Stimulated activated CD8-positive, alpha-beta memory T cell treated with anti-CD3 and anti-CD28 coated beads, Interleukin-2, amount 100 ng/mL, for 1 hour (primary cell): ENCODE results near the gene STK4.

Experiments
- DNase-seq, 2 donors: peaks; one replicate each; pipeline ENCODE4 v3.0.0-alpha.2; 2020; ENCODE audit warnings: low read depth in 2 of 2

Gene STK4

DNA sequence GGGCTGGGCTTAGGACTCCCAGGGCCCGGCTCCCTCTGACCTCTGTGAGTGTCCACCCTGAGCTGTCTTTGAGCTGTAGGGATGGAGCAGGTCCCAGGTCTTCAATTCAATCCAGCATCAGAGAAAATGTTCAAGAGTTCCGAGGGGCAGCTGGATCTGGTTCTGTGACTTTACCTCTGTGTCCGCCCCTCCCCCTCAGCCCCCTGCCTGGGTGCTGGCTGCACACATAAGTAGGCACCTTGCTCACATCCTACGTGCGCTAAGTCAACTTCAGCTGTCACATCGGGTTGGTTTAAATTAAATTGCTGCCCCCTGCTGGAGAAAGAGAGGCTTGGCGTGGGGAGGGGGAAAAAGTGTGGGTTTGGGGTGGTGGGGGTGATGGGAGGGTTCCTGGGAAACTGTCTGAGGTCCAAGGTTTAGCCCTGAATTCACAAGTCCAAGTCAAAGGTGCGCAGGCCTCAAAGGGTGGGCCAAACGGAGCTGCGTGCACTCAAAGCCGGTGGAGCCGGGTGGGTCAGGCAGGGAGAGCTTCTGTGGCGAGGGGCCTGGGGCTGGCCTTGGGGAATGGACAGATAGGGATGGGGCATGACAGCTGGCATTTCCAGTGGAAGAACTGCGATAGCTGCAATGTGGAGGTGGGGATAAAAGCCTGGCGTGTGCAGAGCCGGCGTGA is 145.6 kb downstream of the STK4 start:
- DNase-seq: no peak

- DNase-seq: no peak
Observed at GRCh38 chr20:45112754-45113153, 146.4 kb downstream of the STK4 start.

GRCh38 chr20:45113865-45114264 is 147.6 kb downstream of the STK4 start:
- DNase-seq: no peak

GRCh38 chr20:45114465-45115385 is 148.4 kb downstream of the STK4 start, which contains the start of gene WFDC5:
WFDC5 (minus strand) TSS chr20:45115174; CDS start chr20:45115083, 91 bp downstream.
- no peak for DNase-seq

DNA sequence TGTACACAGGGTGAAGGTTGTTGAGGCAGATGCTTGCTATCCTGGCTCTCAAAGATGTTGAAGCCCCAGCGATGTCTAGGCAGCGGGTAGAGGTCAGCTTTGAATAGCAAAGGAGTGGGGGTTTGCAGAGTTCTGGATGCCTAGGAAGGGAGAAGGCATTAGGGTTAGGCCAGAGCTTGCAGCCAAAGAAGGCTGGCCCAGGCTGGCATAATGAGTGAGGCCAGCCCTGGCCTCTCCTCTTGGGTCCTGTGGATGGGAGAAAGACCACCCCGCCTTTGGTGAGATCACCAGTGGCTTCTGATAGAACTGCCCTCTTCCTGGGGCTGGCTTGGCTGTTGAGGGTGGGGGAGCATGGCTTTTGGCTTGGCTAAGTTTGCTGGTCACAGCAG is 149.1 kb downstream of the STK4 start:
- DNase-seq: no peak

- no peak for DNase-seq
Observed at GRCh38 chr20:45115829-45116228, 149.5 kb downstream of the STK4 start.

DNA sequence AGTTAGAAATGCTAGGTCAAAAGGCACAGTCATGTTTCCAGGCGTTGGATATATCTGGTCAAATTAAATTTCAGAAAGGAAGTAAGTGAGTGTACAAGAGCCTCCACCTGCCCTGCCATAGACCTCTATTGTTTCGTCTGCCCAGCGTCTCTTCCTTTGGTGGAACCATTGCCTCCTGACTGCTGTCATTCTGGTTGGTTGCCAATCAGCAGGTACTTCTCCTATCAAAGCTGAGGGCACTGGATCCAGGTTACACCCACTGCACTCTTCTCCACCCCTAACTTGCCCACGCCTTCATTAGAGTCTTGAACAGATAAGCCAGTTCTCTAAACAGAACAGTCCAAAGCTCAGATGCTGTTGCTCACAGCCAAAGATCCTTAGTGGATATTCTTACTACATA is 151.3 kb downstream of the STK4 start:
- no peak for DNase-seq

DNA sequence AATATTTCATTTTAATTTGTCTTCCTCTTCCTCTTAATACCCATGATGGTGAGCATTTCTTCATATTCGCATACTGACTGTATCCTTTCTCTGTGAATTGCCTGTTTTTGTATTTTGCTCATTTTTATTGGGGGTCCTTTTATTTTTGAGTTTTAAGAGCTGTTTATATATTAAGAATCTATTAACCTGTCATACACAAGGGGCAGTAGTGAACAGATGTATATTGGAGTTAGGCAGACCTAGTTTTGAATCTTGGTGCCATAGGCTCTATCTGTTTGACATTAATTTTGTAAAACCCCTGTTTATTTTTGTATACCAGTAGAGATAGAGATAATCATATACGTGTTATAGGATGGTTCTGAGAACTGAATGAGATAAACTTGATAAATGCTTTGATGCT is 151.7 kb downstream of the STK4 start:
- no peak for DNase-seq

GRCh38 chr20:45119556-45120266 is 153.4 kb downstream of the STK4 start:
- DNase-seq: no peak

GRCh38 chr20:45121388-45121787 is 155.1 kb downstream of the STK4 start:
- no peak for DNase-seq

DNA sequence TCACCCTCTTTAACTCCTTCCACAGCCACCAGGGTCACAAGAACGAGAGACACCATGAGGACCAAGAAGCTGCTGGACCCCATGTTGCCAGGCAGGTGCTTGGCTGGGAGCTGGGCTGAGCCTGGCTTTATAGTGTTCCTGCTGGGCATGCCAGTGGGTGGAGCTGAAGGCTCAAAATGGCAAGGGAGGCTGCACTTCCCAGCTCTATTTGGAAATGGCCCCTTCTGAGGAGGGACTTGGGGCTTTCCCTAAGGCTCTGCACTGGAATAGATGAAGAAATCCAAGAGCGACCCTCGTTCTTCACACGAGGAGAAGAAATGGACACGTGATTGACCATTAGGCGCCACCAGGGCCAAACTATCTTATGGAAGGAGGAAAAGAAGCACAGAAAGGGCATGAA is 158.1 kb downstream of the STK4 start, which contains the start of gene WFDC12:
WFDC12 (minus strand) TSS at position 101 of the 400 bp plus-strand sequence; CDS start at position 83, 18 bp downstream.
- DNase-seq: no peak

DNA sequence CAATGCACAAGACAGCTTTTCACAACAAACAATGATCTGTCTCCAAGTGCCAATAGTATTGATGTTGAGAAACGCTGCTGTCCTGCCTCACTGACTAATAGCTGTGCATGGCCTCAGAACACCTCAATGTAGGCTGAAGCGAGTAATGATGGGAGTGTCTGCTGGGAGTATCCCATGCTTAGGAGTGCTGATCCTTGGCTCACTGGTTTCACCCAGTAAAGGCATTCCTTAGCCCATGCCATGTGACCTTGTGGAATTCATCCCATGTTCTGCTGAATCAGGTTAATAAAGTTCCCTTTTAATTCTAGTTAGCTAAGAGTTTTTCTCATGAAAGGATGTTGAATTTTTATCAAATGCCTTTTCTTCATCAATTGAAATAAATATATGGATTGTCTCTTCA is 161.8 kb downstream of the STK4 start:
- no peak for DNase-seq
